NCI-H2196 (cell line): ENCODE data around the gene EIF4G2.
A peak's percentile ranks its signal among the peaks of the same experiment; 100 is the strongest.

Experiments used
- DNase-seq: peaks from one replicate; lab custom pipeline; 2025; ENCODE audit not compliant: unreplicated experiment; lab: John Stamatoyannopoulos, UW

Gene EIF4G2

GRCh38 chr11:10777806-10778205 lies 30.9 kb downstream of the EIF4G2 start:
- DNase-seq = no peak

- DNase-seq = peak; percentile 71
Measured at GRCh38 chr11:10777393-10777793, 31.3 kb downstream of the EIF4G2 start.

DNA sequence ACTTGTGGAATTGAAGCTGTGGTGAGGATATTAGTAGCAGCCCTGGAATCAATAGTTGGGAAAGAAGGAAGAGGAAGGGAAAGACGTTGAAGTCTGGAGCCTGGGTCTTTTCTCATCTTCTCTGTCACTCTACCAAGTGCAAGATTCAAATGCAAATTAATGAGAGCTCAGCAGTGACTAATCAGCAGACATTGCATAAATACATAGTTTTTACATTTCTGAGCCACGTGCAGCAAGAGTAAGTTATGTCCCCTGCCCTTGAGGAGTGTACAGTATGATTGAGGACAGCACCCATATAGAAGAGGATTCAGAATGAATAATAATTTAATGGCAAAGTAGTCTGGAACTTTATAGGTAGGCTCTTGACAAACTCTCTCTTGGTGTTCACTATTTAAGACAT lies 33.9 kb downstream of the EIF4G2 start:
- no peak for DNase-seq

GRCh38 chr11:10771457-10771856 lies 37.3 kb downstream of the EIF4G2 start:
- DNase-seq = no peak

GRCh38 chr11:10770626-10771254 lies 38.0 kb downstream of the EIF4G2 start:
- peak; percentile 75 for DNase-seq

DNA sequence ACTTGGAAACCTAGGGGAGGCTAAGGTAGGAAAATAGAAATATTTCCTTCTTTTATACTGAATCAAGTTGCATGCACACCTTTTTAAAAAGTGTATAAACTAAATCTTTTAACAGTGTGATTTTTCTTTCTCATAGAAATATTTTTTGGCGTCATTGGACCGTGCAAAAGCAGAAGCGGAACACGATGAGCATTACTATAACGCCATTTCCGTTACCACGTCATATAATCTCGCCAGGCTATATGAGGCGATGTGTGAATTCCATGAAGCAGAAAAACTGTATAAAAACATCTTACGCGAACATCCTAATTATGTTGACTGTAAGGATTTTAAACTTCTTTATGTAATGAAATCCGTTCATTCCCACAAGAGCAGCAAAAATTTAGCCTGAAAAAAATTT lies 44.3 kb downstream of the EIF4G2 start:
- no peak for DNase-seq

DNA sequence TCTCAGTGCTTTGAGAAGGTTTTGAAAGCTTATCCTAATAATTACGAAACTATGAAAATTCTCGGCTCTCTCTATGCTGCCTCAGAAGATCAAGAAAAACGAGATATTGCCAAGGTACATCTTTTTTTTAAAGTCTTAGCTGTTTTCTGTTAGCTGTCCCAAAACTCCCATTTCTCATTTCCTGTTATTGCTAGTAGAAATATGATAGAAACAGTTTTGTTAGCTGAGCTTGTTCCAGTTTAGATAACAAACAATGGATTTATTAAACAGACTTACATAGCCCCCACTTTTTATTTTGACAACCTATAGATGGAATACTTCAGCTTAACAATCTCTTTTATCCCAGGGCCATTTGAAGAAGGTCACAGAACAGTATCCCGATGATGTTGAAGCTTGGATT lies 45.0 kb downstream of the EIF4G2 start:
- no peak for DNase-seq

DNA sequence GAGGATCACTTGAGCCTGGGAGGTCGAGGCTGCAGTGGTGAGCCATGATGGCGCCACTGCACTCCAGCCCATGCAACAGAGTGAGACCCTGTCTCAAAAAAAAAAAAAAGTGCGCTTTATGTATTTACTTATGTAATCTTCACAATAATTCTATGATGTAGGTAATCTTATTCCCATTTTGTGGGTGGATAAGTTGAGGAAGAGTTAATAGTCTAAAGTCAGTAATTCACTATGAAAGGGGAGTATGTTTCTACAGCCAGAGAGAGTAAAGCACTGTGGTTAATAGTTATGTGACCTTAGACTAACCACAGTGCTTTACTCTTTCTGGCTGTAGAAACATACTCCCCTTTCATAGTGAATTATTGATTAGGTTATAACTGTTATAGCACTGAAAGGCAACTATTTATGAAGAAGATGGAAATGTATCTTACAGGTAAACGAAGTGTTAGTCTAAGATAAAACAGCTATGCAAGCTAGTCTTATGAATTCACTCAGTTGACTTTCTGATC lies 45.8 kb downstream of the EIF4G2 start:
- DNase-seq = no peak

DNA sequence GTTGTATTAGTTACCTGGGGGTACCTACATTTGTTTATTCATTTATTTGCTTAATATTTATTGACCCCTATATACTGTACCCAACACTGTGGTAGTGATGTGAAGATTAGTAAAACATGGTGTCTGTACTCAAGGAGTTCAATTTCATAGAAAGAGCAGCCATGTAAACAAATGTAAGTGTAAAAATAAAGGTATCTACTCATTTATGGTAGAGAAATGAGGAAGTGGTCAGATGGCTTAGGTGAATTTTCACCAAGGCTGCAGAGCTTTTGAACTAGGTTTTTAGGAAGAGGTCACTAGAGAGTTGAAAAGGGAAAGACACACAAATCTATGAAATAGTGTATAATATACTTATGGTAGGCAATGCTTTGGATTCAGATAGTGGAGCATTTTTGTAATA lies 46.5 kb downstream of the EIF4G2 start:
- no peak for DNase-seq

GRCh38 chr11:10761085-10761698 lies 47.5 kb downstream of the EIF4G2 start:
- no peak for DNase-seq

DNA sequence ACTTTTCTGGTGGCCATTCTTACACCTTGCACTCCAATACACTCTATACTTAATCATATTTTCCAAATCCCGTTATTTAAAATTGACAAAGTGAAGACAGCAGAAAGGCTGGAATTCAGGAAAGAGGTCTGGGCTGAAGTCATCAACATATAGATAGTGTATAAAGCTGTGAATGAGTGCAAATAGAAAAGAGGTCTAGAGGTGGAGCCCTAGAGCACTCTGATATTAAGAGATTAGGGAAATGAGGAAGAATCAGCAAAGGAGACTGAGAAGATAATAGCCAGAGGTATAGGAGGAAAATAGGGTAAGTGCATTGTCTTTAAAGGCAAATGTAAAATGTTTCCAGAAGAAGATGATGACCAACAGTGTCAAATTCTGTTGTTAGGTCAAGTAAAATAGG lies 49.8 kb downstream of the EIF4G2 start:
- no peak for DNase-seq

DNA sequence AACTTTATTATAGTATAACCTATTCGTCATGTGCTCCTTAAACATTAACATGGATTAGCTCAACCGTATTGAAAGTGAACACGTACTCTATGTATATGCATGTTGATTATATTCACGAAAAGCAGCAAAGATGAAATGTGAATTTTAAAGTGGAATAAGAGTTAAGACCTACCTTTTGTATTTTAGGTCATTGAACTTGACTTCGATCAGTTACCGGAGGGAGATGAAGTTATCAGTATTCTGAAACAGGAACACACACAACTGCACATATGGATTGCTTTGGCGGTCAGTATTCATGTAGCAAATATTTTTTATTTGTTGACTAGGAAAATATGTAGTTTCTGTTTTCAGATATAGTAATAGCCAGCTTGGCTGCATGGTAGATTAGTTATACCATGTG lies 56.2 kb downstream of the EIF4G2 start:
- DNase-seq = no peak

DNA sequence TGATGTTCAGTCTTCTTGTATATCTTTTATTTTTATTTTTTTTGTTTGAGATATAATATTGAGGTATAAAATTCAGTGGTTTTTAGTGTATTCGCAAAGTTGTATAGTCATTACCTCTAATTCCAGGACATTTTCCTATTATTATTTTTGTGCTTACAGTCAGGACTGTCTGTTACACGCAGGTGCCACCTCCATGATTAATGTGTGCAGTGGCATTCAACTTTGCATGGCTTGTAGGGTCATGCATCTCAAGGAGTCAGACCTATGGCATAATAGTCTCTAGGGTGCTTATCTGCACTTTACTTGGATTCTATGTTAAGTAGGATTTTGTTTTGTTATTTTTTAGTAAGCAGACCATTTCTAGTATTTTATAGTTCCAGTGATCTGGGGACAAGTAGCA lies 56.7 kb downstream of the EIF4G2 start:
- no peak for DNase-seq

DNA sequence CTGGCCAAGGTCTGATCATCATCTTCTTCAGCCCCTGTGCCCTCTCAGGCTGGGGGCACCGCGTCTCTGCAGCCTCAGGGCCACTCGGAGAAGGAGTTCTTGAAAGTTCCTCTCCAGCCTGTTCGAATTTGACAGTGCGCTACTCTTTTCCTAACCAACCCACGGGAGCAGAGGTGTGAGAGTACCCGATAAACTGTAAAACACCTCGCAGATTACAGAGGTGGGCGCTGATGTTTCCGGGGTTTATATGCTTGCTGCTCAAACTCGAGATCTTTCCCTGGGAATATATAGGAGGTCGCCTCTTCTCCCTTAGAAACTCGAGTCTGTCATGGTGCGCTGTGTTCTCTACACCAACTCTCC lies 57.2 kb downstream of the EIF4G2 start:
- no peak for DNase-seq

- DNase-seq = peak; percentile 90
Measured at GRCh38 chr11:10750838-10751580, 57.7 kb downstream of the EIF4G2 start, which contains the start of gene CTR9. Gene CTR9 (plus strand): TSS chr11:10751246. CDS start chr11:10751413, 167 bp downstream.

- DNase-seq = no peak
Measured at GRCh38 chr11:10749476-10749875, 59.2 kb downstream of the EIF4G2 start.

DNA sequence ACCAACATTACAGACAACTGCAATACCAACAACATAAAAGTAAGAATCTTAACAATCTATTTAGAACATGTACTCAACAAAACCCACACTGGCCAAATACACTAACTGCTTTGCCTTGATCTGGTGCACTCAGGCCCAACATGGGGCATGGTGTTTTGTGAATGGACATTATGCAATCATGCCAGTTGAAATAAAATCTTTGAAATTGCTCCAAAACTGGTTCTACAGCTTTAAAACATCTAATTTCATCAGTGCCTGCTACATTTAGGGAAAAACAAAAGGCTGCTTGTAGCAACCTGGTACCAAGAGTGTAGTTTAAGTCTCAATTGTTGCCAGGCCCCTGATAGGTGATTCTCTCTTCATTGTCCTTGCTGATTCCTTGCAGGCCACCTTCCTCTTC lies 61.0 kb downstream of the EIF4G2 start:
- DNase-seq = no peak
